Smooth muscle cell of trachea (primary cell): ENCODE measurements around the gene OR9G1. TPM values are rescaled to one million over a fixed set of nuclear protein-coding genes. Genes with fewer than 3 reads are reported as not detected.

Source experiments
- total RNA-seq: library from RNA; depleted of rRNA; stranded (reverse); fragments of >200 nt; gene quantifications from 2 replicates; pipeline ENCODE4 v1.2.1, GENCODE V29; 2014

Gene OR9G1, protein sequence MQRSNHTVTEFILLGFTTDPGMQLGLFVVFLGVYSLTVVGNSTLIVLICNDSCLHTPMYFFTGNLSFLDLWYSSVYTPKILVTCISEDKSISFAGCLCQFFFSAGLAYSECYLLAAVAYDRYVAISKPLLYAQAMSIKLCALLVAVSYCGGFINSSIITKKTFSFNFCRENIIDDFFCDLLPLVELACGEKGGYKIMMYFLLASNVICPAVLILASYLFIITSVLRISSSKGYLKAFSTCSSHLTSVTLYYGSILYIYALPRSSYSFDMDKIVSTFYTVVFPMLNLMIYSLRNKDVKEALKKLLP
- not detected in 2 replicates for total RNA-seq

GRCh38 chr11:56698795-56699194 lies at the start of gene OR9G1:
OR9G1 (plus strand) TSS chr11:56699095; CDS start chr11:56700388, 1,293 bp downstream.

DNA sequence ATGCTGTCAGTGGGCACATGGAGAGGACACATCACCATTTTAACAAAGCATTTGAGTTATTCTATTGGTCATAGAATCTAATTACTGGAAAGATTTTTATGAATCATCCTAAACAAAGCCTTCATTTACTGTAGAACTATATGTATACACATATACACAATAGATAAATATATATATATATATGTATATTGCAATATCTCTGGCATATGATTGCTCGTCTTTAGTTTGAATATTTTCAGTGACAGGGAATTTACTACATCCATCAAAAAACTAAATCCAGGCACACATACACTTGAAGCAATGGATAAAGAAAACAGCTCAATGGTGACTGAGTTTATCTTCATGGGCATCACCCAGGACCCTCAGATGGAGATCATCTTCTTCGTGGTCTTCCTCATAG lies 35.5 kb upstream of the OR9G1 start, which contains the start of gene OR5AR1:
Gene OR5AR1 (plus strand): TSS at position 301 of the 400 bp plus-strand sequence. CDS start 0 bp downstream, at position 301.

DNA sequence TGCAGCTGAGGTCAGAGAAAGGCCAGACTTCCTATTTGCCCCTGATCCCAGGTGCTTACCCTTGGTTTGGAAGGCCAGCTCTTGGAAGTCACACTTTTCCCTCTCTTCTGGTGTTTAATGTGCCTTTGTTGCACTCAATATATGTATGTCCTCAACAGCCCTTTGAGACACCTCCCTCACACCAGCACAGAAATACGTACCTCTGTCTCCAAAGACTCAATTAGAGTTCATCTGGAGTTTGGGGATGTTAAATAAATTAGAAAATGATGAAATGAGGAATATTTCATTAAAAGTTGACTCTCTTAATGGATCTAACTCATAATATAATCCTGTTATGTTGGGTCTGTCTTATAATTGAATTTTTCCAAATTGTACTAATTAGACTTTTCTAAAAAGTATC lies 49.7 kb downstream of the OR9G1 start, which contains the start of gene OR9G4:
Gene OR9G4 (minus strand): TSS at position 101 of the 400 bp plus-strand sequence. CDS start 4,931 bp downstream, outside the sequence.

Other genes with a start within 250 kb of the OR9G1 start
- not detected in 2 replicates for gene OR5M3, start 225.7 kb upstream of the OR9G1 start, total RNA-seq
- not detected in 2 replicates for gene OR5M8, start 207.7 kb upstream of the OR9G1 start, total RNA-seq
- not detected in 2 replicates for gene OR5M11, start 155.8 kb upstream of the OR9G1 start, total RNA-seq
- not detected in 2 replicates for gene OR5M10, start 121.4 kb upstream of the OR9G1 start, total RNA-seq
- gene OR5M1, start 84.2 kb upstream of the OR9G1 start, total RNA-seq: not detected in 2 replicates
- gene OR5AP2, start 56.7 kb upstream of the OR9G1 start, total RNA-seq: not detected in 2 replicates
- not detected in 2 replicates for gene OR5AR1, start 35.4 kb upstream of the OR9G1 start, total RNA-seq
- not detected in 2 replicates for gene OR9G4, start 49.6 kb downstream of the OR9G1 start, total RNA-seq